CD4-positive, alpha-beta T cell treated with Interleukin-2 at 100 ng/mL for 4 hours (primary cell): ENCODE results near the gene SSX3.
"Not testable (repeated sequence)": the region's sequence is repeated elsewhere in the genome, so short reads cannot be mapped to it uniquely, and the experiment has no call there.

Source experiments
- DNase-seq: peaks from one replicate; pipeline ENCODE4 v3.0.0-alpha.2; 2020; ENCODE audit warnings: low spot score

The SSX3 gene, protein sequence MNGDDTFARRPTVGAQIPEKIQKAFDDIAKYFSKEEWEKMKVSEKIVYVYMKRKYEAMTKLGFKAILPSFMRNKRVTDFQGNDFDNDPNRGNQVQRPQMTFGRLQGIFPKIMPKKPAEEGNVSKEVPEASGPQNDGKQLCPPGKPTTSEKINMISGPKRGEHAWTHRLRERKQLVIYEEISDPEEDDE

DNA sequence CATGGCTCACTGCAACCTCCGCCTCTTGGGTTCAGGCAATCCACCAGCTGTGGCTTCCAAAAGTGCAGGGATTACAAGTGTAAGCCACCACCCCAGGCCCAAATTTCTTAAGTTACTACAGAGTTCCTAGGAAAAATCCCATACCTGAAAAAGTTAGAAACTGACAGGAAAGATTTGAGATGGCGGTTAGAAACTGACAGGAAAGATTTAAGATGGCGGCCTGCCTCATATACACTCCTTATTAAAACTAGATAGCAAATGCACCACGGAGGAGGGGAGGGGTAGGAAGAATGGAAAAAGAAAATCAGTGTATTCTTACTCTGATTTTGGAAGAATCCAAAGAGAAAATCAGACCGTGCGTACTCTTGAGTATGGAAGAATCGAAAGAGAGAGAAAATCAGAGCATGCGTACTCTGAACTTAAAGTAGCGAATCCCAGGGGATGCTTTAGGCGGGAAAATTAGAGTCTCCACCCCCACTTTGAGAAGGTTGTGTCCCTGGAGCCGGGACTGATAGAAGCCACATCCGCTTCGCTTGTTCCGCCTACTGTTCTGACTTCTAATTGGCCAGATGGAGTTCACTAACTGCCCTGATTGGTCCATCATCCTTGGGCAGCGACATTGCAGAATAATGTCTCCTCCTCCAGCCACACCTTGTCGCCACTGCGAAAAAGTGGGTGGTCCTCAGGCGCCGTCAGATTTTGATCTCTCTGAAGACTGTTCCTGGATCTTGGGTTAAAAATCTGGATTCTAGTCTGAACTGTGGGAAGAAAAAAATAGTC is at the start of gene SSX3:
Gene SSX3 (minus strand): TSS at position 389 of the 780 bp plus-strand sequence. CDS start 1,454 bp downstream, outside the sequence.
- not testable (repeated sequence) for DNase-seq

DNA sequence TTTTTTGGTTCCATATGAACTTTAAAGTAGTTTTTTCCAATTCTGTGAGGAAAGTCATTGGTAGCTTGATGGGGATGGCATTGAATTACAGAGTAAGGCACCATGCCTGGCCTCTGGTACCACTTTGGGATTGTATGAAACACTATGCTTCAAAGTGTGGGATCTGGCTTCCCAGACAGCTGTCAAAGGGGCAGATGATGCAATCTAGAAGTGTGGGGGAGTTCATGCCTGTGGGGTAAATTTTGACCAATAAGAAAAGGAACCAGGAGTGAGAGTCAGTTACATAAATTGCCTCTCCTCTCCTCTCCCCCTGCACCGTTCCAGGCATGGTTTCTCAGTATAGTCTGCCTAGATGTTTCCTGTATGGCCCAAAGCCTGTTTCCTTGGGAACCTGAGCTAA is 41.3 kb upstream of the SSX3 start:
- not testable (repeated sequence) for DNase-seq

DNA sequence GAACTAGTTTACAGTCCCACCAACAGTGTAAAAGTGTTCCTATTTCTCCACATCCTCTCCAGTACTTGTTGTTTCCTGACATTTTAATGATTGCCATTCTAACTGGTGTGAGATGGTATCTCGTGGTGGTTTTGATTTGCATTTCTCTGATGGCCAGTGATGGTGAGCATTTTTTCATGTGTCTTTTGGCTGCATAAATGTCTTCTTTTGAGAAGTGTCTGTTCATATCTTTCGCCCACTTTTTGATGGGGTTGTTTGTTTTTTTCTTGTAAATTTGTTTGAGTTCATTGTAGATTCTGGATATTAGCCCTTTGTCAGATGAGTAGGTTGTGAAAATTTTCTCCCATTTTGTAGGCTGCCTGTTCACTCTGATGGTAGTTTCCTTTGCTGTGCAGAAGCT is 40.4 kb upstream of the SSX3 start:
- not testable (repeated sequence) for DNase-seq

DNA sequence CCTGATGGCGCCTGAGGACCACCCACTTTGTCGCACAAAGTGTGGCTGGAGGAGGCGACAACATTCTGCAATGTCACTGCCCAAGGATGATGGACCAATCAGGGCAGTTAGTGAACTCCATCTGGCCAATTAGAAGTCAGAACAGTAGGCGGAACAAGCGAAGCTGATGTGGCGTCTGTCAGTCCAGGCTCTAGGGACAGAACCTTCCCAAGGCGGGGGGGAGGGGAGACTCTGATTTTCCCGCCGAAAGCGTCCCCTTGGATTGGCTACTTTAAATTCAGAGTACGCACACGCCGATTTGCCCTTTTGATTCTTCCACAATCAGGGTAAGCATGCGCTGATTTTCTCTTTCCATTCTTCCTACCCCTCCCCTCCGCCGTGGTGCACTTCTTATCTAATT is 26.7 kb upstream of the SSX3 start, which contains the start of gene SSX4:
Gene SSX4 (plus strand): TSS at position 301 of the 400 bp plus-strand sequence. CDS start 515 bp downstream, outside the sequence.
- not testable (repeated sequence) for DNase-seq

DNA sequence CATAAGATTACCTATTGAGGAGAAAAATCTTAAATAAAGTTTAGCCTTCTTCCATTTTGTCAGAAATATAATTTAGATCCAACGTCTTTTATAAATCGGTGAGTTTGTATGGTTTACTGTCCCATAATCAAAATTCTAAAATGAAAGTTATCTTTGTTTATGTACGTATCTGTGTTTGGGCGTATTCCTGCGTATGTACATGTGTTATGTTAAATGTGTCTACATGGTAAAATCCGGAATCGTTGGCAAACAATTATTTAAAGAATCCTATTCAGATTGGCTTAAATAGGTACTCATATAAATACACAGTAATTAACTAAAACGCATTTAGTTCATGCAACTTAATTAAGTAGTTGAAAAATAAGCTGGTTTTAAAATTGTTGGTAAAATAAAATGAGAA is 13.9 kb upstream of the SSX3 start:
- DNase-seq = not testable (repeated sequence)

DNA sequence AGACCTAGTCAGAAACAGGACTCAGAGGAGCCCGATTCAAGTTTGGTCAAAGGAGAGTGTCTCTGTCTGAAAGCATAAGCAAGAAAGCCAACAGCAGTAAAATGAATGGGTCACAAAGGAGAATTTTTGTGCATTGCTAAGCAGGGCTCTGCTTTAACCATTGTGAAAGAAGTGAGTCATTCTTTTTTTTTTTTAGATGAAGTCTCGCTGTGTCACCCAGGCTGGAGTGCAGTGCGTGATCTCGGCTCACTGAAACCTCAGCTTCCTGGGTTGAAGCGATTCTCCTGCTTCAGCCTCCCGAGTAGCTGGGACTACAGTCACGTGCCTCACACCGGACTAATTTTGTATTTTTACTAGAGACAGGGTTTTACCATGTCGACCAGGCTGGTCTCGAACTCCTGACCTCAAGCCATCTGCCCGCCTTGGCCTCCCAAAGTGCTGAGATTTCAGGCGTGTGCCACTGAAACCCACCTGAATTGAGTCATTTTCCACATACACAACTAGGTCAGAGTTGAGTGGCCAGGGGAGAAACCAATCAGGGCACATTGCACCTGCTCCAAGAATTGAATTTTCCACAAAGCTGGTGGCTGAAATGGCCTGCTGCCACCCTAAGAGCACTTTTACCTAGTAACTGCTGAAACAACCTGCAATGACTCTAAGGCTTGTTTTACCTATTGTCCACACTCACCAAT is 11.4 kb upstream of the SSX3 start:
- DNase-seq = not testable (repeated sequence)

DNA sequence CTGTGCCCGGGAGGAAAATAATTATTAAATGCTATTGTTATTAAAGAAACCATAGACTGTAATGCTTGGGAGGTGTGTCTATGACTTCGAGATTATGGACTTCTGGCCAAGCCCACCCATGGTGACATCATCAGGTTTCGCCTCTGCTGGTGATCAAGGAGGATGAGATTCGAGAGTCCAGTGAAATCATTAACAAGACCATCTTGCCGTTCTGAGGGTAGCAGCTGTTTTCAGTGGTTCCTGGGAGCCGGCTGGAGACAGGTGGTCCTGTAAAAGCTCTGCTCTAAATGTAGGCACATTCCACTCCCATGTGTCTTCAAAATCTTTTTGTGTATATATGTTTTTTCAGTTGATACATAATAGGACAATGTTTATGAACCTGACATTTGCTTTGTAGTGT is 2.8 kb upstream of the SSX3 start:
- DNase-seq = not testable (repeated sequence)

DNA sequence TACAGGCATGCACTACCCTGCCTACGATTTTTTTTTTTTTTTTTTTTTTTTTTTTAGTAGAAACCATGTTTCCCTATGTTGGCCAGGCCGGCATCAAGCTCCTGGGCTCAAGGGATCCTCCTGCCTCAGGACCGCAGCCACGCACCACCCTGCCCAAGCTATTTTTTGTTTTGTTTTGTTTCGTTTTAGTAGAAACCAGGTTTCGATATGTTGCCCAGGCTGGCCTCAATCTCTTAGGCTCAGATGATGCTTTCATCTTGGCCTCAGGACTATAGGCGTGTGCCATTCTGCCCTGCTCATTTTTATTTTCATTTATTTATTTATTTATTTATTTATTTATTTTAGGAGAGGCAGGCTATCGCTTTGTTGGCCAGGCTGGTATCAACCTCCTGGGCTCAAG is 1.2 kb upstream of the SSX3 start:
- DNase-seq = no peak

DNA sequence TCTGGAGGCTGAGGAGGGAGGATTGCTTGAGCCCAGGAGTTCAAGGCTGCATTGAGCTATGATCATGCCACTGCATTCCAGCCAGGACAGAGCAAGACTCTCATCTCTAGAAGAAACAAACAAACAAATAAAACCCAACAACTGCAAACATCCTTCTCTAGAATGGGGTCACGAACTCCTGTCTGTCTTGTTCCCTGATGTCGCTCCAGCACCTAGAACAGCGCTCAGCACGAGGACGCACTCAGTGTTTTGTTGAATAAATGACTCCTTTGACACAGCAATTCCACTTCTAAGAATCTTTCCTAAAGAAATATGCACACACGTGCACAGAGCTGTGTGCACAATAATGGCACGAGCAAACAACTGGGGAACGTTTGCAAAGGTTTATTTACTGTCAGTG is 10.4 kb downstream of the SSX3 start:
- DNase-seq = not testable (repeated sequence)

DNA sequence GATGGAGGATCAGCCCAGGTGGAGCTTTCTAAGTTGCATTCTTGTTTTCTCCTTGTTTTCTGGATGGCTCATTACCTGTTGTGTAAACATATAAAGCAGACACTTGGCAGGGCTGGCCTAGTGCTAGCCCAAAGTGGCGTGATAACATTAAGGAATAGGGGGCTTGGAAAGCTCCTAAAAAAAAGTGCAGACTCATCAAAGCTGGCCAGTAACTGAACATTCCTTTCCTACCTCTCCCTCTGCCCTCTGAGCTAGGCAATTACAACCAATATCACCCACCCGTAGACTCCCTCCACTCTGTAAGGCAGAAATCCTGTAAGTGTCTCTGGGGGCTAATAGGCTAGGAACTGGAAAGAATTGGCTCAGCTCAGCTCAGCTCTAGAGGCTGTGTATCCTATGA is 42.5 kb downstream of the SSX3 start:
- not testable (repeated sequence) for DNase-seq

DNA sequence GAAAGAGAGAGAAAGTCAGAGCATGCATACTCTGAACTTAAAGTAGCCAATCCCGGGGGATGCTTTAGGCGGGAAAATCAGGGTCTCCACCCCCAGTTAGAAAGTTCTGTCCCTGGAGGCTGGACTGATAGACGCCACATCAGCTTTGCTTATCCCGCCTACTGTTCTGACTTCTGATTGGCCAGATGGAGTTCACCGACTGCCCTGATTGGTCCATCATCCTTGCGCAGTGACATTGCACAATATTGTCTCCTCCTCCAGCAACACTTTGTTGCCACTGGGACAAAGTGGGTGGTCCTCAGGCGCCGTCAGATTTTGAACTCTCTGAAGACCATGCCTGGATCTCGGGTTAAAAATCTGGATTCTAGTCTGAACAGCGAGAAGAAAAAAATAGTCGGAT is 50.3 kb downstream of the SSX3 start:
- DNase-seq = no peak
